ENCODE results near the gene ARSJ. TPM values are rescaled to one million over a fixed set of nuclear protein-coding genes. Genes with fewer than 3 reads are reported as not detected.
A peak's percentile ranks its signal among the peaks of the same experiment; 100 is the strongest.

Gene ARSJ
- total RNA-seq, 4 donors from 2014 or later = 7.0 to 37.9 (median 9.8) TPM

DNA sequence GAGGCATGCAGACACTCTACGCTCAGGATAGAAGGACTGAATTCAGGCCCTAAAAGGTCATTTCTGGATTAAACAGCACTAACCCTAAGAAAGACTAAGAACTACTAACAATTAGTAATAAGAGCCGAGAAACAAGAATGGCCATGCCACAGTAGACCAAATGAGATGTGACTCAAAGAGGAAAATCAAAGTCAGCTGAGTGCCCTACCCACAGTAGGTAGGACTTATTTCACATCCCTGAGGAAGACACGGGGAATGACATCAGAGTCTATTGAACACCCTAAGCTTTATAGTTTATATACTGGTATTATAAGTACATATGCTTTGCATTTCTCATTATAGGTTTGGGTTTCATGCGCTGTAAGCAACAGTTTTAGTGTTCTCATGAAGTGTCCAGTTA, 2.7 kb upstream of the ARSJ start:
- TF ChIP-seq POLR2A (IDR thresholded peaks at IDR 0.05) = no peak
- TF ChIP-seq, protein P1, sequence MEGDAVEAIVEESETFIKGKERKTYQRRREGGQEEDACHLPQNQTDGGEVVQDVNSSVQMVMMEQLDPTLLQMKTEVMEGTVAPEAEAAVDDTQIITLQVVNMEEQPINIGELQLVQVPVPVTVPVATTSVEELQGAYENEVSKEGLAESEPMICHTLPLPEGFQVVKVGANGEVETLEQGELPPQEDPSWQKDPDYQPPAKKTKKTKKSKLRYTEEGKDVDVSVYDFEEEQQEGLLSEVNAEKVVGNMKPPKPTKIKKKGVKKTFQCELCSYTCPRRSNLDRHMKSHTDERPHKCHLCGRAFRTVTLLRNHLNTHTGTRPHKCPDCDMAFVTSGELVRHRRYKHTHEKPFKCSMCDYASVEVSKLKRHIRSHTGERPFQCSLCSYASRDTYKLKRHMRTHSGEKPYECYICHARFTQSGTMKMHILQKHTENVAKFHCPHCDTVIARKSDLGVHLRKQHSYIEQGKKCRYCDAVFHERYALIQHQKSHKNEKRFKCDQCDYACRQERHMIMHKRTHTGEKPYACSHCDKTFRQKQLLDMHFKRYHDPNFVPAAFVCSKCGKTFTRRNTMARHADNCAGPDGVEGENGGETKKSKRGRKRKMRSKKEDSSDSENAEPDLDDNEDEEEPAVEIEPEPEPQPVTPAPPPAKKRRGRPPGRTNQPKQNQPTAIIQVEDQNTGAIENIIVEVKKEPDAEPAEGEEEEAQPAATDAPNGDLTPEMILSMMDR (IDR thresholded peaks at IDR 0.05) = no peak
- Histone ChIP-seq H3K27ac (no peak overlapping the region), H3K27me3 (no peaks in the 10 kb centered on the region), H3K9me3 (no peaks in the 10 kb centered on the region), H3K4me3 (no peak overlapping the region), H3K4me1 (no peaks in the 10 kb centered on the region), H3K36me3 (no peaks in the 10 kb centered on the region)
- intact Hi-C loops (cut with DNase I; ENCODE audit: low total_unique reads) = no loop called here
- DNase-seq = no peak

DNA sequence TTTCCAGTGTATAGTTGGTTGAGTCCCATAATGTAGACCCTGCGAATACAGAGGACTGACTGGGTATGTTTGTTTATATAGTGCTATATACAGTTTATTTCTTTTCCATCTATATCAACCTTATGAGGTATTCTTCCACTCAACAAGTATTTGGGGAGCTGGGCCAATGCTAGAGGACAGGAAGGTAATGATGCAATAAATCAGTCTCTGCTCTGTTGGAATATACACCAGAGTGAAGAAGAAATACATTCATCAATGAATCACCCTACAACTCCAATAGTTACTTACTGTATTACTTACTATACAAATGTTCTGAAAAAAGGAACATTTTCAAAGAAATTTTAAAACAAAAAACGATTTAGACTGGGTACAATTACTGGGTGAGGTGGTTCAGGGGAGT, 2.1 kb upstream of the ARSJ start:
- Histone ChIP-seq H3K27ac (no peak overlapping the region), H3K4me1 (no peaks in the 10 kb centered on the region), H3K27me3 (no peaks in the 10 kb centered on the region), H3K9me3 (no peaks in the 10 kb centered on the region), H3K36me3 (no peaks in the 10 kb centered on the region), H3K4me3 (no peak overlapping the region)
- intact Hi-C loops (cut with DNase I; ENCODE audit: low total_unique reads) = no loop called here
- no peak for DNase-seq
- TF ChIP-seq, protein P1 (IDR thresholded peaks at IDR 0.05) = no peak
- TF ChIP-seq POLR2A (IDR thresholded peaks at IDR 0.05) = no peak

DNA sequence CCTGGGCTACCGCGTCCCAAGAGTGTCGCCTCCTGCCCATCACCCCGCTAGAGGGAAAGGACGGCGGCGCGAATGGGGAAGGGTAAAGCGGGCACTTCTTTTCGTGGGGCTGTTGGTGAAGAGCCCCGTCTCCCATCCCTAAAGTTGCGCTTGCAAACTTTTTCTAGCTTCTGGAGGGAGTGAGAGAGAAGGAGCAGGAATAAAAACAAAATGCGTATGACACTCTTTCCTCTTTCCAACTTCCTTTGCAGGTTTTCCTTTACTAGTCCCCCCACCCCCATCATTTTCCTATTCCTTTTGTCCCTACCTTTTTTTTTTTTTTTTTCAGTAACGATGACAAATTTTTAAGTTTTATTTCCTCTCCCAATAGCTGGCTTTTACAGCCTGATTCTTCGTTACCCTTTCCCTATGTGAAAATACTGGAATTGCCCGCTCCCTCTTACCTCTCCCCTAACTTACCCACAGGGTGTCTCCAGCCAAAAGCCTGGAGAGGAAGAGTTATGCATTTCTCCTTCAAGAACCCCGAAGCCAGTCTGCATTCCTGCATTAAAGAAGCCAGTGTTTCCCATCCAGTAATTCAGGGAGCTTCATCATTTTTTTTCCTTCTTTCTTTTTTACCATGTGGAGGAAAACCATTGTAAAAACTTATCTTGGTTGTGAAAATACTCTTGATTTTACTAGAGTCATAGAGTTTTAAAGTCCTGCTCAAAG, 613 bp upstream of the ARSJ start:
- H3K27ac ChIP-seq = peak overlapping the region; percentile 81 to 89
- peak overlapping the region; percentile 49 to 61 for H3K4me3 ChIP-seq
- no peaks in the 10 kb centered on the region for H3K36me3 ChIP-seq
- no peaks in the 10 kb centered on the region for H3K9me3 ChIP-seq
- intact Hi-C loops (cut with DNase I; ENCODE audit: low total_unique reads) = no loop called here
- DNase-seq = no peak
- no peaks in the 10 kb centered on the region for H3K27me3 ChIP-seq
- TF ChIP-seq POLR2A (IDR thresholded peaks at IDR 0.05) = no peak
- TF ChIP-seq, protein P1 (IDR thresholded peaks at IDR 0.05) = no peak
- H3K4me1 ChIP-seq = no peaks in the 10 kb centered on the region

DNA sequence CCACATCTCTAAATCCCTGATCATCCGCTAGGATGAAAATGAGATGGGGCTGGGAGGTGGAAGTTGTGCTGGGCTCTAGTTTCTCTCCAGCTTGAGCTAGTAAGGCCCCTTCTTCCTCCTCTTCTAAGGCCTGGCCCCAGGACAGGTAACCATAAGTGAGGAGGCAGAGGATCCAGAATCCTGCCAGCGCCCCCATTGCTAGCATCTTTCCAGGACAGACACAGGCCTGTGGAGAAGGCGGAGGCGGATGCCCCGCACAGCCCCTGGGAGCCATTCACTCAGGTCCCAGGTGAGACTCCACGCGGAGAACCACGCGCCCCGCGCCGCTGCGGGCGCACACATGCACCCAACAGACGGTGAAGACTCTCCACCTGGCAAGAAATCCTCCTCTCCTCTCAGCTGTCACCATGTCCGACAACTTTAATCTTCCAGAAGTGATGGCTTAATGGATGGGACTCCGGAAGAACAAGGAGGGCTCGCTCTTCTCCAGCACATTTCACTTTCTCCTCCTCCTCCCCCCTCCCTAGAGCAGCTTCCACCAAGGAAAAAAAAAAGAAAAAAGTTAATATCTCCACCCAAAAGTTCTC, 793 bp downstream of the ARSJ start:
- TF ChIP-seq, protein P1 (IDR thresholded peaks at IDR 0.05) = no peak
- TF ChIP-seq POLR2A (IDR thresholded peaks at IDR 0.05) = no peak
- intact Hi-C loops (cut with DNase I; ENCODE audit: low total_unique reads) = no loop called here

DNA sequence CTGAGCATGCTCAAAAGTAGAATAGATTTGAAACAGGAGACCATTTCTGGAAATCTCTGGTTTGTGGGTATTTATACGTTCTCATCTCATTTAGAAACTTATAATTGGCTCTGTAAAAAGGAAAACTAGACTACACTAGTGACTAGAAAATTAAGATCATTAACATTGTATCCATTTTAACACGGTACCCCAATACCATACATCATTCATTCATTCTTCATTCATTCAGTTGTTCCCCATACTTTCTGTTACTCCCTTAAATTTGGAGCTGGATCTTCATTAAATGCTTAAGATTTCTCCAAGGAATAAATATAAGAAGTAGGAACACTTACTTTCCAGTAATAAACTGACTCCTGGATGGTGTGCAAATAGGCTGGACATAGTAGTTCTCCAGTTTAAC, 1.3 kb downstream of the ARSJ start:
- Histone ChIP-seq H3K27ac (peak overlapping the region; percentile 81 to 89), H3K4me3 (peak overlapping the region; percentile 49 to 61)
- intact Hi-C loops (cut with DNase I; ENCODE audit: low total_unique reads) = no loop called here

More for the DNA sequence above, 793 bp downstream of the ARSJ start:
- H3K4me3 ChIP-seq = peak overlapping the region; percentile 49 to 61
- no peaks in the 10 kb centered on the region for H3K4me1 ChIP-seq
- H3K27ac ChIP-seq = peak overlapping the region; percentile 81 to 89
- H3K9me3 ChIP-seq = no peaks in the 10 kb centered on the region
- no peaks in the 10 kb centered on the region for H3K36me3 ChIP-seq
- peak; percentile 22 to 36 for DNase-seq
- no peaks in the 10 kb centered on the region for H3K27me3 ChIP-seq

More for the DNA sequence above, 1.3 kb downstream of the ARSJ start:
- Histone ChIP-seq H3K36me3 (no peaks in the 10 kb centered on the region), H3K4me1 (no peaks in the 10 kb centered on the region), H3K9me3 (no peaks in the 10 kb centered on the region), H3K27me3 (no peaks in the 10 kb centered on the region)
- no peak for DNase-seq
- TF ChIP-seq, protein P1 (IDR thresholded peaks at IDR 0.05) = no peak
- TF ChIP-seq POLR2A (IDR thresholded peaks at IDR 0.05) = no peak

Measured in uterus (tissue), 4 donors.